Measurements from ENCODE around the gene C2orf92.

GRCh38 chr2:97644023-97644717, 25.3 kb upstream of the C2orf92 start:
- TF ChIP-seq MAFK (IDR thresholded peaks at IDR 0.05; ENCODE audit: partially characterized antibody) (no peak), CTCF (IDR thresholded peaks at IDR 0.05) (no peak), HMGXB4 (CRISPR knock-in tag; IDR thresholded peaks at IDR 0.05; ENCODE audit: borderline replicate concordance) (no peak), HDAC2 (IDR thresholded peaks at IDR 0.05) (no peak), POLR2A (IDR thresholded peaks at IDR 0.05; ENCODE audit: low read length) (no peak), RCOR1 (IDR thresholded peaks at IDR 0.05; ENCODE audit: low read depth, low read length) (no peak), E2F6 (IDR thresholded peaks at IDR 0.05; ENCODE audit: borderline replicate concordance, low read depth) (no peak)
